ENCODE results near the gene STRBP. TPM values are rescaled to one million over a fixed set of nuclear protein-coding genes. Genes with fewer than 3 reads are reported as not detected.

STRBP gene
- total and polyA plus RNA-seq, 9 of the 15 experiments (the other 6 are each of a cell fraction or from before 2014, with no cell fraction given) = 27.7 to 84.0 (median 70.2) TPM

GRCh38 chr9:123251324-123251723 is 17.1 kb downstream of the STRBP start:
- WGBS (ENCODE audit: insufficient coverage, low coverage, missing lambda C conversion rate) = 0% methylated on average over 1 of the region's 1 CpG
- H3K27ac ChIP-seq (ENCODE audit: extremely low read depth, low read depth, low read length) = no peak overlapping the region
- BruUV-seq (replicated peaks) = no TSS peak
- TF ChIP-seq FUS (optimal IDR thresholded peaks at IDR 0.05; ENCODE audit: low read depth, low read length) = no peak
- no peak for TF ChIP-seq ZNF316 (IDR thresholded peaks at IDR 0.05)
- TF ChIP-seq, protein P1, sequence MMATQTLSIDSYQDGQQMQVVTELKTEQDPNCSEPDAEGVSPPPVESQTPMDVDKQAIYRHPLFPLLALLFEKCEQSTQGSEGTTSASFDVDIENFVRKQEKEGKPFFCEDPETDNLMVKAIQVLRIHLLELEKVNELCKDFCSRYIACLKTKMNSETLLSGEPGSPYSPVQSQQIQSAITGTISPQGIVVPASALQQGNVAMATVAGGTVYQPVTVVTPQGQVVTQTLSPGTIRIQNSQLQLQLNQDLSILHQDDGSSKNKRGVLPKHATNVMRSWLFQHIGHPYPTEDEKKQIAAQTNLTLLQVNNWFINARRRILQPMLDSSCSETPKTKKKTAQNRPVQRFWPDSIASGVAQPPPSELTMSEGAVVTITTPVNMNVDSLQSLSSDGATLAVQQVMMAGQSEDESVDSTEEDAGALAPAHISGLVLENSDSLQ (IDR thresholded peaks at IDR 0.05) = peak; percentile 62
- no peak for TF ChIP-seq CBX3 (IDR thresholded peaks at IDR 0.05; ENCODE audit: borderline replicate concordance in 1 of 2, low read length in 2 of 2)
- TF ChIP-seq, protein P2, sequence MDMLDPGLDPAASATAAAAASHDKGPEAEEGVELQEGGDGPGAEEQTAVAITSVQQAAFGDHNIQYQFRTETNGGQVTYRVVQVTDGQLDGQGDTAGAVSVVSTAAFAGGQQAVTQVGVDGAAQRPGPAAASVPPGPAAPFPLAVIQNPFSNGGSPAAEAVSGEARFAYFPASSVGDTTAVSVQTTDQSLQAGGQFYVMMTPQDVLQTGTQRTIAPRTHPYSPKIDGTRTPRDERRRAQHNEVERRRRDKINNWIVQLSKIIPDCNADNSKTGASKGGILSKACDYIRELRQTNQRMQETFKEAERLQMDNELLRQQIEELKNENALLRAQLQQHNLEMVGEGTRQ (CRISPR knock-in tag; IDR thresholded peaks at IDR 0.05) = no peak
- no peak for TF ChIP-seq HINFP (tag; conservative IDR thresholded peaks at IDR 0.05; ENCODE audit: low read depth)
- no peak for TF ChIP-seq HDAC2 (IDR thresholded peaks at IDR 0.05)
- no peak for TF ChIP-seq ZNF165 (CRISPR knock-in tag; IDR thresholded peaks at IDR 0.05; ENCODE audit: borderline replicate concordance)
- no peak for TF ChIP-seq GABPA (tag; conservative IDR thresholded peaks at IDR 0.05; ENCODE audit: low read depth)
- no peak for TF ChIP-seq SRSF9 (IDR thresholded peaks at IDR 0.05; ENCODE audit: borderline replicate concordance, low read depth, low read length)
- peak; percentile 21; the same call in 1 of the 2 replicates for TF ChIP-seq JUND (IDR thresholded peaks at IDR 0.05; ENCODE audit: borderline replicate concordance, low read depth, low read length)
- TF ChIP-seq JUND (tag; IDR thresholded peaks at IDR 0.05; ENCODE audit: borderline replicate concordance, low read depth, low read length) = no peak
- TF ChIP-seq GABPB2 (CRISPR knock-in tag; conservative IDR thresholded peaks at IDR 0.05) = no peak
- TF ChIP-seq TEAD1 (CRISPR knock-in tag; IDR thresholded peaks at IDR 0.05) = no peak
- no peak for TF ChIP-seq BHLHE40 (IDR thresholded peaks at IDR 0.05; ENCODE audit: low read length)
- TF ChIP-seq, protein P3, sequence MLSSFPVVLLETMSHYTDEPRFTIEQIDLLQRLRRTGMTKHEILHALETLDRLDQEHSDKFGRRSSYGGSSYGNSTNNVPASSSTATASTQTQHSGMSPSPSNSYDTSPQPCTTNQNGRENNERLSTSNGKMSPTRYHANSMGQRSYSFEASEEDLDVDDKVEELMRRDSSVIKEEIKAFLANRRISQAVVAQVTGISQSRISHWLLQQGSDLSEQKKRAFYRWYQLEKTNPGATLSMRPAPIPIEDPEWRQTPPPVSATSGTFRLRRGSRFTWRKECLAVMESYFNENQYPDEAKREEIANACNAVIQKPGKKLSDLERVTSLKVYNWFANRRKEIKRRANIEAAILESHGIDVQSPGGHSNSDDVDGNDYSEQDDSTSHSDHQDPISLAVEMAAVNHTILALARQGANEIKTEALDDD (IDR thresholded peaks at IDR 0.05) = peak; percentile 63; the same call in 1 of the 2 replicates
- TF ChIP-seq ATF2 (CRISPR knock-in tag; IDR thresholded peaks at IDR 0.05) = no peak
- TF ChIP-seq PRPF4 (IDR thresholded peaks at IDR 0.05; ENCODE audit: insufficient read depth, low read depth, low read length, poor library complexity, severe bottlenecking) = no peak

More at GRCh38 chr9:123251324-123251723, 17.1 kb downstream of the STRBP start:
- no peak overlapping the region for H3K9ac ChIP-seq (ENCODE audit: insufficient read depth in 1 of 2, low read depth in 2 of 2, low read length in 2 of 2)
- no peak overlapping the region for H3K4me3 ChIP-seq
- H3K4me1 ChIP-seq (replicated peaks in 1 of 2; ENCODE audit: control insufficient read depth in 2 of 2, insufficient read depth in 2 of 2, low read length in 2 of 2) = peaks cover 3 to 13% of the 10 kb centered on the region in 2 experiments; a peak in 4 of 5 replicates
- H3K9me1 ChIP-seq (ENCODE audit: control insufficient read depth, insufficient read depth, low read length) = no peaks in the 10 kb centered on the region
- no peaks in the 10 kb centered on the region for H3K27me3 ChIP-seq (ENCODE audit: control insufficient read depth in 2 of 2, insufficient read depth in 2 of 2, low read length in 2 of 2)
- ChIA-PET CTCF (ENCODE audit: low intra/inter-chr PET ratio) (interaction anchor here (0.6 kb wide), 1 partner anchor 68 kb away, joined by 3 read pairs; no protein-coding TSS in a partner anchor), POLR2A (interaction anchor here (0.7 to 2.7 kb wide), 5 partner anchors 9 to 18 kb away, joined by 3 to 30 read pairs (median 4); no protein-coding TSS in a partner anchor)
- H2AFZ ChIP-seq (ENCODE audit: low read depth, low read length) = no peak overlapping the region
- peak; percentile 39; the same call in 2 of the 3 replicates for ATAC-seq
- 0 out of 3 replicates have a peak, but pooled peaks cover 3% of the 10 kb centered on the region for H3K36me3 ChIP-seq (ENCODE audit: control insufficient read depth, insufficient read depth, low read length)
- intact Hi-C loops (cut with micrococcal nuclease) (no loop called here), in situ Hi-C loops (cut with MboI) (no loop called here)
- peak in 1 of 4 experiments; percentile 23 for DNase-seq (ENCODE audit: extremely low read depth in 1 of 4, low spot score in 3 of 4)
- no peaks in the 10 kb centered on the region for H3K9me3 ChIP-seq (replicated peaks; ENCODE audit: control insufficient read depth, insufficient read depth, low read depth, low read length)
- peaks cover 97% of the 10 kb centered on the region for H3K79me2 ChIP-seq (ENCODE audit: control insufficient read depth, insufficient read depth, low read length)
- H4K20me1 ChIP-seq (replicated peaks; ENCODE audit: control insufficient read depth, insufficient read depth, low read length) = peaks cover 16% of the 10 kb centered on the region
- peak; percentile 35 for FAIRE-seq
- no peak overlapping the region for H3K4me2 ChIP-seq (ENCODE audit: insufficient read depth, low read length)

Measured in K562 (cell line).